K562 (cell line): ENCODE measurements around the gene ASPHD2. TPM values are rescaled to one million over a fixed set of nuclear protein-coding genes. Genes with fewer than 3 reads are reported as not detected.

Experiments used
- ATF7 ChIP-seq: fragments of 450-650 bp; IDR thresholded peaks from 2 replicates; pipeline ENCODE4 v1.7.1; 2014; ENCODE audit warnings: mild to moderate bottlenecking, moderate library complexity
- CSDE1 ChIP-seq, 2 experiments: fragments of 450-650 bp; IDR thresholded peaks; 2 replicates each; pipeline ENCODE4 v1.6.1; 2016; ENCODE audit warnings: mild to moderate bottlenecking in 1 of 2
- GABPB1 ChIP-seq: sonication (generic); formaldehyde crosslinking; IDR thresholded peaks from 2 replicates; pipeline ENCODE4 v1.8.0; 2022; ENCODE audit warnings: mild to moderate bottlenecking, missing genetic modification reagents
- GTF2A2 ChIP-seq: IDR thresholded peaks from 2 replicates; pipeline ENCODE4 v1.6.1; 2016; ENCODE audit warnings: mild to moderate bottlenecking, missing genetic modification characterization, missing compliant biosample characterization
- HDAC3 ChIP-seq: fragments of 450-650 bp; IDR thresholded peaks from 2 replicates; pipeline ENCODE4 v1.6.1; 2018; ENCODE audit warnings: borderline replicate concordance, mild to moderate bottlenecking, moderate library complexity; ENCODE audit not compliant: partially characterized antibody
- KDM1A ChIP-seq, 2 experiments: fragments of 450-650 bp; IDR thresholded peaks; 2 replicates each; pipeline ENCODE4 v1.6.1; 2016; ENCODE audit warnings: mild to moderate bottlenecking in 2 of 2
- KLF13 ChIP-seq: fragments of 450-650 bp; IDR thresholded peaks from 2 replicates; pipeline ENCODE4 v1.6.1; 2016; ENCODE audit warnings: missing genetic modification characterization, low read depth, mild to moderate bottlenecking, missing compliant biosample characterization, moderate library complexity, borderline replicate concordance
- MYBL2 ChIP-seq, 2 experiments: fragments of 450-650 bp in 1 of 2; sonication (generic) in 1 of 2; formaldehyde crosslinking in 1 of 2; IDR thresholded peaks; 2 replicates each; pipeline versions ENCODE4 v1.6.1 to v1.8.1; 2017 to 2022; ENCODE audit warnings: borderline replicate concordance in 1 of 2, inconsistent platforms in 1 of 2, low read depth in 1 of 2, mild to moderate bottlenecking in 1 of 2, missing genetic modification reagents in 1 of 2, moderate library complexity in 1 of 2
- NBN ChIP-seq: fragments of 450-650 bp; IDR thresholded peaks from 2 replicates; pipeline ENCODE4 v1.6.1; 2016; ENCODE audit warnings: low read depth, mild to moderate bottlenecking
- NR2C1 ChIP-seq, 2 experiments: fragments of 450-650 bp; IDR thresholded peaks; 2 replicates each; pipeline ENCODE4 v1.6.1; 2017; ENCODE audit warnings: mild to moderate bottlenecking in 2 of 2, antibody characterized with exemption in 1 of 2, inconsistent platforms in 1 of 2, missing compliant biosample characterization in 1 of 2, missing genetic modification characterization in 1 of 2
- POLR3G ChIP-seq: IDR thresholded peaks from 2 replicates; pipeline ENCODE4 v1.6.1; 2011; ENCODE audit not compliant: insufficient read length, insufficient replicate concordance; ENCODE audit errors: extremely low read depth
- RBBP5 ChIP-seq: fragments of 200-600 bp; sonication (generic); IDR thresholded peaks from 2 replicates; pipeline ENCODE4 v1.6.1; 2012; ENCODE audit warnings: borderline replicate concordance, mild to moderate bottlenecking, low read length, control low read depth, inconsistent platforms; ENCODE audit not compliant: insufficient read depth, poor library complexity, severe bottlenecking
- SIN3A ChIP-seq, 2 experiments: fragments of 150-350 bp in 1 of 2; IDR thresholded peaks; 2 replicates each; pipeline ENCODE4 v1.6.1; 2011 to 2016; ENCODE audit warnings: borderline replicate concordance in 2 of 2, low read depth in 2 of 2, low read length in 2 of 2, mild to moderate bottlenecking in 2 of 2, moderate library complexity in 2 of 2; ENCODE audit not compliant: control insufficient read depth in 1 of 2
- TAF9B ChIP-seq: fragments of 450-650 bp; IDR thresholded peaks from 2 replicates; pipeline ENCODE4 v1.6.1; 2018; ENCODE audit warnings: mild to moderate bottlenecking; ENCODE audit not compliant: partially characterized antibody
- U2AF1 ChIP-seq: fragments of 200-400 bp; formaldehyde crosslinking; optimal IDR thresholded peaks from 2 replicates; pipeline ENCODE3; 2017; ENCODE audit warnings: mild to moderate bottlenecking, low read depth, low read length, moderate library complexity
- YY1 ChIP-seq, 3 experiments: IDR thresholded peaks; 2 replicates each; pipeline ENCODE4 v1.6.1; 2011; ENCODE audit warnings: low read length in 2 of 3, mild to moderate bottlenecking in 2 of 3, moderate library complexity in 2 of 3, borderline replicate concordance in 1 of 3, control low read depth in 1 of 3, low read depth in 1 of 3; ENCODE audit not compliant: insufficient read depth in 3 of 3, insufficient replicate concordance in 2 of 3, control insufficient read depth in 1 of 3, insufficient read length in 1 of 3; ENCODE audit errors: extremely low read depth in 1 of 3
- ZFP30 ChIP-seq: fragments of 250-450 bp; sonication (Bioruptor Pico); IDR thresholded peaks from 2 replicates; pipeline ENCODE4 v1.8.0; 2022; ENCODE audit warnings: moderate library complexity, mild to moderate bottlenecking, inconsistent platforms, borderline replicate concordance
- polyA plus RNA-seq, 8 experiments: library from polyadenylated mRNA; depleted of rRNA in 4 of 8; stranded (reverse) in 5 of 8; unstranded in 3 of 8; fragments of >200 nt; fragmentation: Nextera tagmentation in 2 of 8; fragmentation: Illumina TruSeq in 1 of 8; extraction: Ambion mirVana in 2 of 8; extraction: Trizol in 1 of 8; gene quantifications; 2 replicates each; pipeline versions ENCODE4 v1.2.1 to v1.2.3, GENCODE V29; 2011 to 2014; ENCODE audit warnings: inconsistent platforms in 1 of 8, missing spikeins in 1 of 8
- total RNA-seq, 7 experiments: library from RNA; depleted of rRNA in 6 of 7; stranded (reverse); fragments of >200 nt in 6 of 7; fragmentation: Illumina TruSeq in 2 of 7; extraction: Trizol in 2 of 7; gene quantifications; 2 replicates each; pipeline versions ENCODE4 v1.2.1 to v1.2.3, GENCODE V29; 2011 to 2021; ENCODE audit warnings: low replicate concordance in 1 of 7
- TF ChIP-seq, protein P1 (sequence below): sonication (generic); formaldehyde crosslinking; IDR thresholded peaks from 2 replicates; pipeline ENCODE4 v1.9.0; 2022; ENCODE audit warnings: mild to moderate bottlenecking, missing genetic modification reagents
- TF ChIP-seq, protein P2 (sequence below): sonication (generic); formaldehyde crosslinking; IDR thresholded peaks from 2 replicates; pipeline ENCODE4 v1.8.0; 2022; ENCODE audit warnings: missing genetic modification reagents, mild to moderate bottlenecking, borderline replicate concordance
- TF ChIP-seq, protein P3 (sequence below), 2 experiments: fragments of 150-350 bp in 1 of 2; IDR thresholded peaks; 2 replicates each; pipeline ENCODE4 v1.6.1; 2012 to 2016; ENCODE audit warnings: low read depth in 2 of 2, low read length in 2 of 2, mild to moderate bottlenecking in 1 of 2, moderate library complexity in 1 of 2

ASPHD2 gene
- total and polyA plus RNA-seq, 9 of the 15 experiments (the other 6 are each of a cell fraction or from before 2014, with no cell fraction given): 0.18 to 0.64 (median 0.36) TPM

DNA sequence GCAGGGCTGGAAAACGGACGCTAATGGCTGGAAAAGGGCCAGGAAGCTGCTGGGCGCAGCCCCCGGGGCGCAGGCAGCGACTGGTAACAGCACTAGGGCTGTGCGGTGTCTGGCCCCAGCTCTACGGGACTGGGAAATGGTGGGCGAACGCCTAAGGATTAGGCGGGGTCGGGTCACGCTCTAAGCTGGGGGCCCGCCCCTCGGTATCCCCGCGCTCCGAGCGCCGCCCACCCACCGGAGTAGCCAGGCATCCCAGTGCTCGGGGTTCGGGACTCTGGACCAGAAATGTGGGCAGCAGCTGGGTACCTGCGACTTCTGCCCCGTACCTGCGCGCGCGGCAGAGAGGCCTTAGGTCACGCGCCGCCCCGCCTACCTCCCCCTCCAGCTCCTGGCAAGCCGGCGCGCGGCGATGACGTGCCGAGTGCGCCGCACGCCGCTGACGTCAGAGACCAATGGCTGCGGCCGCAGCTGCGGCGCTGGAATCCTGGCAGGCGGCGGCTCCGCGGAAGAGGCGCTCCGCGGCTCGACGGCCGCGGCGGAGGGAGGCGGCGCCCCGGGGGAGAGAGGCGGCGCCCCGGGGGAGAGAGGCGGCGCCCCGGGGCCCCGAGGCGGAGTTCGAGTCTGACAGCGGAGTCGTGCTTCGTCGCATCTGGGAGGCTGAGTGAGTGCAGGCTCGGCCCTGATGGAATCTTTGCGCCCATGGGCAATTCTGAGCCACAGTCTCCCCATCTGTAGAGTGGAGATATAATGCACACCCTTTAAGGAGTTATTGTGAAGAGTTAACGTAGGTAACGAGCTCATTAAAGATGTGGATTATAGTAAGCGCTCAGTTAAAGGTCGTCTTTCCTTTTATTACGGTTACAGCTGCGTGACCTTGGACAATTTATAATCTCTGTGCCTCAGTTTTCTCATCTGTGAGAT, 54.6 kb downstream of the ASPHD2 start, which contains the start of the genes HPS4 and SRRD (continued):
- peak; percentile 91 for TF ChIP-seq ATF7
- peak; percentile 97 to 99 for TF ChIP-seq KDM1A (IDR thresholded peaks at IDR 0.05)
- peak in 1 of 2 experiments; percentile 72; a peak in 1 of 4 replicates for TF ChIP-seq CSDE1 (IDR thresholded peaks at IDR 0.05)
- peak; percentile 85 to 90; a peak in 3 of 4 replicates for TF ChIP-seq SIN3A (IDR thresholded peaks at IDR 0.05; ENCODE audit: borderline replicate concordance in 2 of 2, control insufficient read depth in 1 of 2, low read depth in 2 of 2, low read length in 2 of 2)
- no peak for TF ChIP-seq POLR3G
- TF ChIP-seq GTF2A2 (tag): no peak
- TF ChIP-seq NBN: peak; percentile 25
- no peak for TF ChIP-seq MYBL2 (IDR thresholded peaks at IDR 0.05; ENCODE audit: low read depth)
- no peak for TF ChIP-seq MYBL2 (CRISPR knock-in tag; IDR thresholded peaks at IDR 0.05; ENCODE audit: borderline replicate concordance)
- peak; percentile 91 for TF ChIP-seq KLF13 (tag)
- peak; percentile 41 for TF ChIP-seq TAF9B
- TF ChIP-seq NR2C1 (IDR thresholded peaks at IDR 0.05): peak; percentile 58; the same call in 1 of the 2 replicates
- peak; percentile 62; the same call in 1 of the 2 replicates for TF ChIP-seq NR2C1 (tag; IDR thresholded peaks at IDR 0.05)
- peak; percentile 87 for TF ChIP-seq RBBP5
- TF ChIP-seq, protein P1, sequence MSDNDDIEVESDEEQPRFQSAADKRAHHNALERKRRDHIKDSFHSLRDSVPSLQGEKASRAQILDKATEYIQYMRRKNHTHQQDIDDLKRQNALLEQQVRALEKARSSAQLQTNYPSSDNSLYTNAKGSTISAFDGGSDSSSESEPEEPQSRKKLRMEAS (CRISPR knock-in tag): peak; percentile 70
- TF ChIP-seq, protein P2, sequence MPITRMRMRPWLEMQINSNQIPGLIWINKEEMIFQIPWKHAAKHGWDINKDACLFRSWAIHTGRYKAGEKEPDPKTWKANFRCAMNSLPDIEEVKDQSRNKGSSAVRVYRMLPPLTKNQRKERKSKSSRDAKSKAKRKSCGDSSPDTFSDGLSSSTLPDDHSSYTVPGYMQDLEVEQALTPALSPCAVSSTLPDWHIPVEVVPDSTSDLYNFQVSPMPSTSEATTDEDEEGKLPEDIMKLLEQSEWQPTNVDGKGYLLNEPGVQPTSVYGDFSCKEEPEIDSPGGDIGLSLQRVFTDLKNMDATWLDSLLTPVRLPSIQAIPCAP (CRISPR knock-in tag): no peak
- TF ChIP-seq U2AF1: no peak
- TF ChIP-seq ZFP30: no peak
- TF ChIP-seq YY1 (IDR thresholded peaks at IDR 0.05; ENCODE audit: borderline replicate concordance in 1 of 3, control insufficient read depth in 1 of 3, extremely low read depth in 1 of 3, insufficient read depth in 3 of 3, insufficient read length in 1 of 3, insufficient replicate concordance in 2 of 3, low read depth in 1 of 3, low read length in 2 of 3): peak; percentile 82 to 96 (median 95)
- TF ChIP-seq HDAC3: no peak
- TF ChIP-seq GABPB1 (CRISPR knock-in tag): no peak; the same call in none of the 2 replicates
- TF ChIP-seq, protein P3, sequence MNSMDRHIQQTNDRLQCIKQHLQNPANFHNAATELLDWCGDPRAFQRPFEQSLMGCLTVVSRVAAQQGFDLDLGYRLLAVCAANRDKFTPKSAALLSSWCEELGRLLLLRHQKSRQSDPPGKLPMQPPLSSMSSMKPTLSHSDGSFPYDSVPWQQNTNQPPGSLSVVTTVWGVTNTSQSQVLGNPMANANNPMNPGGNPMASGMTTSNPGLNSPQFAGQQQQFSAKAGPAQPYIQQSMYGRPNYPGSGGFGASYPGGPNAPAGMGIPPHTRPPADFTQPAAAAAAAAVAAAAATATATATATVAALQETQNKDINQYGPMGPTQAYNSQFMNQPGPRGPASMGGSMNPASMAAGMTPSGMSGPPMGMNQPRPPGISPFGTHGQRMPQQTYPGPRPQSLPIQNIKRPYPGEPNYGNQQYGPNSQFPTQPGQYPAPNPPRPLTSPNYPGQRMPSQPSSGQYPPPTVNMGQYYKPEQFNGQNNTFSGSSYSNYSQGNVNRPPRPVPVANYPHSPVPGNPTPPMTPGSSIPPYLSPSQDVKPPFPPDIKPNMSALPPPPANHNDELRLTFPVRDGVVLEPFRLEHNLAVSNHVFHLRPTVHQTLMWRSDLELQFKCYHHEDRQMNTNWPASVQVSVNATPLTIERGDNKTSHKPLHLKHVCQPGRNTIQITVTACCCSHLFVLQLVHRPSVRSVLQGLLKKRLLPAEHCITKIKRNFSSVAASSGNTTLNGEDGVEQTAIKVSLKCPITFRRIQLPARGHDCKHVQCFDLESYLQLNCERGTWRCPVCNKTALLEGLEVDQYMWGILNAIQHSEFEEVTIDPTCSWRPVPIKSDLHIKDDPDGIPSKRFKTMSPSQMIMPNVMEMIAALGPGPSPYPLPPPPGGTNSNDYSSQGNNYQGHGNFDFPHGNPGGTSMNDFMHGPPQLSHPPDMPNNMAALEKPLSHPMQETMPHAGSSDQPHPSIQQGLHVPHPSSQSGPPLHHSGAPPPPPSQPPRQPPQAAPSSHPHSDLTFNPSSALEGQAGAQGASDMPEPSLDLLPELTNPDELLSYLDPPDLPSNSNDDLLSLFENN (IDR thresholded peaks at IDR 0.05; ENCODE audit: low read depth in 2 of 2, low read length in 2 of 2): no peak
